ENCODE results near the gene WDFY4.

GRCh38 chr10:48636231-48636630, 48.4 kb upstream of the WDFY4 start:
- TF ChIP-seq CTCF (conservative IDR thresholded peaks at IDR 0.05; ENCODE audit: low read depth in 2 of 2) (no peak), JUNB (IDR thresholded peaks at IDR 0.05; ENCODE audit: unreplicated experiment) (no peak), CREB1 (CRISPR knock-in tag; IDR thresholded peaks at IDR 0.05; ENCODE audit: low read depth) (no peak), REST (IDR thresholded peaks at IDR 0.05; ENCODE audit: unreplicated experiment) (no peak), EZH2 (IDR thresholded peaks at IDR 0.05; ENCODE audit: low read depth, unreplicated experiment) (no peak)
